GM13976 (cell line): ENCODE measurements around the gene SHF.

Source experiments
- DNase-seq: peaks from one replicate; pipeline ENCODE4 v3.0.0; 2012; ENCODE audit warnings: low spot score
- in situ Hi-C: fragments of 300-500 bp; cut with MboI; formaldehyde crosslinking; loops from one replicate; pipeline ENCODE4 v1.12.0; 2022; ENCODE audit warnings: low sequenced_read_pairs, mixed read lengths, inconsistent platforms; ENCODE audit not compliant: unreplicated experiment
- TF ChIP-seq, protein P1 (sequence below): IDR thresholded peaks from 2 replicates; pipeline ENCODE4 v1.5.1; 2012; ENCODE audit warnings: borderline replicate concordance, mild to moderate bottlenecking; ENCODE audit not compliant: insufficient read depth; ENCODE audit errors: extremely low read depth, missing control alignments, control extremely low read depth

The SHF gene

DNA sequence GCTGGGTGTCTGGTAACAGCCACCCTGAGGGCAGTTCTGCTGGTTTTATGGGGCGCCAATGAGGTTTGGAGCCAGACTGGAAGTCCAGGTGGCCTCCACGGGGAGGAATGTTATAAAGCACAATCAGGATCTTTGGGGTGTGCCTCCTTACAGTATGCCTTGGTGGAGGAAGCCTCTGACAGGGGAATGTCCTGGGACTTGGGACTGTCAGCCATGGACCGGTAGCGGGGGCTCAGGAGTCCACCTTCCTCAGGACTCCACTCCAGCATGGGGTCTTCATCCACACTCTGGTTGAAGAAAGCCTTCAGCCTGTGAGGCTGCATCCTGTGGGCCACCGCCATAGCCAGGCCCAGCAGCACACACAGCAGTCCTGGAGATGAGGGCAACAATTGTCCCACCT lies 68.8 kb downstream of the SHF start:
- TF ChIP-seq, protein P1, sequence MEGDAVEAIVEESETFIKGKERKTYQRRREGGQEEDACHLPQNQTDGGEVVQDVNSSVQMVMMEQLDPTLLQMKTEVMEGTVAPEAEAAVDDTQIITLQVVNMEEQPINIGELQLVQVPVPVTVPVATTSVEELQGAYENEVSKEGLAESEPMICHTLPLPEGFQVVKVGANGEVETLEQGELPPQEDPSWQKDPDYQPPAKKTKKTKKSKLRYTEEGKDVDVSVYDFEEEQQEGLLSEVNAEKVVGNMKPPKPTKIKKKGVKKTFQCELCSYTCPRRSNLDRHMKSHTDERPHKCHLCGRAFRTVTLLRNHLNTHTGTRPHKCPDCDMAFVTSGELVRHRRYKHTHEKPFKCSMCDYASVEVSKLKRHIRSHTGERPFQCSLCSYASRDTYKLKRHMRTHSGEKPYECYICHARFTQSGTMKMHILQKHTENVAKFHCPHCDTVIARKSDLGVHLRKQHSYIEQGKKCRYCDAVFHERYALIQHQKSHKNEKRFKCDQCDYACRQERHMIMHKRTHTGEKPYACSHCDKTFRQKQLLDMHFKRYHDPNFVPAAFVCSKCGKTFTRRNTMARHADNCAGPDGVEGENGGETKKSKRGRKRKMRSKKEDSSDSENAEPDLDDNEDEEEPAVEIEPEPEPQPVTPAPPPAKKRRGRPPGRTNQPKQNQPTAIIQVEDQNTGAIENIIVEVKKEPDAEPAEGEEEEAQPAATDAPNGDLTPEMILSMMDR: no peak
- in situ Hi-C loops: loop anchor here (25.0 kb wide), 1 partner anchor 157 kb away; the partner anchor contains the start of gene TERB2

DNA sequence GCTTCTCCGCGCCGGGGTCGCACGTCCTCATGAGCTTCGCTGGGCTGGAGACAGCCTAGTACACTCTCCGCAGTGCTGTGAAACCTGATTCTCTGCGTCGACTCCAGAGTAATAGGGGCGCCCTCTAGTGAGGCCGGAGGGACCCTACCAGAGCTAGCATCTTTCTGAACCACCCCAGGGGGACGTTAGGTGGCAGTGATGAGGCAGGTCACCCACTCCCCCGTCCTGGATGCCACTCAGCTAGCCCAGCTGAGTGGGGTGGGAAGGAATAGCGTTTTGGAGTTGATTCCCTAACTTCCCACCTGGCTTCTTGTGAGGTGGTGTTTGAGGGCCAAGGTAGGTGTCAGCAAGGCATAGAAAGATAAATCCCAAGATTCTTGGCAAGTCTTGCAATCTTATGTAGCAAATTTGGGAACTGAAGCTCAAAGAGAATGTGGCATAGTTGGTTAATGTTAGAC lies 69.6 kb downstream of the SHF start:
- TF ChIP-seq, protein P1: peak; percentile 99
- DNase-seq: peak; percentile 93
- in situ Hi-C loops: loop anchor here (25.0 kb wide), 1 partner anchor 156 kb away; the partner anchor contains the start of gene TERB2

More for the DNA sequence above, 68.8 kb downstream of the SHF start:
- no peak for DNase-seq

DNA sequence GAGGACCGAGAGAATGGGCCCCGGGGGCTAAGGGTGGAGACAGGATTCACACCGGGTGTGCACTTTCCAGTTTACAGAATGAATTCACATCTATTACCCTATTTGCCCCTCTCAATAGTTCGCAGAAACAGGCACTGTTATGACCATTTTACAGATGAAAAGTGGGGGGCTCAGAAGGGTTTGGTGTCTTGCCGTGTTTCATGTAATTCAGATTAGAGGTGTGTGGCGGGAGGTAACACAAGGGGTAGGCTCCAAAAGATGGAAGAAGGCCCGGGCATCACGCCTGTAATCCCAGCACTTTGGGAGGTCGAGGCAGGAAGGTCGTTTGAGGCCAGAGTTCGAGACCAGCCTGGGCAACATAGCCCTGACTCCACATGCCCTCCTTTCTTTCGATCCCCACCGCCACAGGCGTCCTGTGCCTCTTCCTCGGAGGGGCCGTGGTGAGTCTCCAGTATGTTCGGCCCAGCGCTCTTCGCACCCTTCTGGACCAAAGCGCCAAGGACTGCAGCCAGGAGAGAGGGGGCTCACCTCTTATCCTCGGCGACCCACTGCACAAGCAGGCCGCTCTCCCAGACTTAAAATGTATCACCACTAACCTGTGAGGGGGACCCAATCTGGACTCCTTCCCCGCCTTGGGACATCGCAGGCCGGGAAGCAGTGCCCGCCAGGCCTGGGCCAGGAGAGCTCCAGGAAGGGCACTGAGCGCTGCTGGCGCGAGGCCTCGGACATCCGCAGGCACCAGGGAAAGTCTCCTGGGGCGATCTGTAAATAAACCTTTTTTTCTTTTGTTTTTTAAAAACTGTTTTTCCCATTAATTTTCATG lies 70.2 kb downstream of the SHF start:
- in situ Hi-C loops: loop anchor here (25.0 kb wide), 1 partner anchor 155 kb away; the partner anchor contains the start of gene TERB2
- TF ChIP-seq, protein P1: no peak
- no peak for DNase-seq
